ENCODE measurements around the gene ATOSB. TPM values are rescaled to one million over a fixed set of nuclear protein-coding genes. Genes with fewer than 3 reads are reported as not detected.
"Not testable (repeated sequence)": the region's sequence is repeated elsewhere in the genome, so short reads cannot be mapped to it uniquely, and the experiment has no call there.

Gene ATOSB
- 12.9 TPM for total RNA-seq
- long read RNA-seq, full-length matches to known transcripts: 7 of 44 reads
- long read RNA-seq, partial matches to known transcripts: 19 of 44 reads
- long read RNA-seq, other reads (novel, unspliced or antisense): 18 of 44 reads

DNA sequence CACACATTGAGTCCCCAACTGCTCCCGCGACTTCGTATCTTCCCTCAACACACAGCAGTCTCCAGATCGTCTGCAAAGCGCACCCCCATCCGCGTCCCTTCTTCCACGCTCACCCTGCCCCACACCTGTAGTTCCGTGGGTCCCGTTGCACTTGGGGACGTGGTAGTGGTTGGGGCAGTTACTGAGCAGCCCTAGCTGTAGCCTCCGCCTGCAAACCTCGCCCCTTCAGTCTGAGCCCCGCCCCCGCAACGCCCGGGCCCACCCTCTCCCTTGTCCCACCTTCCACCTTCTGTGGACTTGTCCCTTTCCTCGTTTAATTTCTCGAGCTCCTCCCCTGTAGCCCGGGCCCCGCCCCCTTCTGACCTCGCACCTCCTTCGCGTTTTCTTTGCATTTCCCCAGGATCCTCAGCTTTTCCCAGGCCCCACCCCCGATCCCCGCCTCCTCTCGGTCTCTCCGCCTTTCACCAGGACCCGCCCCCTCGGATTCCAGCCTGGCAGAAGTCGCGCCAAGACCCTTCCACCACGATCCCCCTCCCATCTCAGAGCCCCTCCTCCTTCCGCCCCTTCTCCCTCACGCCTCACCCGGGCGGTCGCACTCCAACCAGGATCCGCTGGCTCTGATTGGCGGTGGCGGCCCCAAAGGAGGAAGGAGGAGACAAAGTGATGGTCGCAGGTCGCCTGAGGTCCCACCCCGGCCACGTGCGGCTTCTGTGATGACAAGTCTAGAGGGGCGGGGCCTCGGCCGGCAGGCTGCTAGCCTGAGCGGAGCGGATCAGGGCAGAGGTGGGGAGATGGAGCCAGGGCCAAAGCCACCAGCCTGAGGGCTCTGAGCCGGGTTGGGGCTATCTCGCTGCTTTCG is at the start of gene ATOSB:
TSS of gene ATOSB (minus strand) at position 183 of the 859 bp plus-strand sequence. CDS start 7,588 bp downstream, outside the sequence.
- peak; percentile 73 for ATAC-seq (ENCODE audit: poor library complexity)
- intact Hi-C loops (cut with DNase I): loop anchor here (2.0 to 10.0 kb wide), 3 partner anchors 49 to 361 kb away; partner anchors contain the start of gene UNC13B
- peak; percentile 98 for DNase-seq

- intact Hi-C loops (cut with DNase I): loop anchor here (10.0 kb wide), 2 partner anchors 50 to 90 kb away; partner anchors contain the start of gene ATOSB
- DNase-seq (no peak), ATAC-seq (ENCODE audit: poor library complexity) (no peak)
Observed at GRCh38 chr9:35164711-35165110, 49.0 kb upstream of the ATOSB start.

GRCh38 chr9:35163413-35163812 is 47.8 kb upstream of the ATOSB start:
- ATAC-seq (ENCODE audit: poor library complexity) (no peak), DNase-seq (no peak)
- intact Hi-C loops (cut with DNase I): loop anchor here (10.0 kb wide), 2 partner anchors 49 to 91 kb away; partner anchors contain the start of gene ATOSB

GRCh38 chr9:35162605-35163315 is 47.1 kb upstream of the ATOSB start:
- no peak for ATAC-seq (ENCODE audit: poor library complexity)
- no peak for DNase-seq
- intact Hi-C loops (cut with DNase I): loop anchor here (10.0 kb wide), 2 partner anchors 48 to 92 kb away; partner anchors contain the start of gene ATOSB

GRCh38 chr9:35161713-35162604 is 46.3 kb upstream of the ATOSB start, which contains the start of gene UNC13B:
UNC13B (plus strand) TSS chr9:35162009; CDS start chr9:35162284, 275 bp downstream.
- ATAC-seq (ENCODE audit: poor library complexity) (peak; percentile 99), DNase-seq (peak; percentile 97)
- intact Hi-C loops (cut with DNase I): loop anchor here (10.0 kb wide), 2 partner anchors 47 to 93 kb away; partner anchors contain the start of gene ATOSB

DNA sequence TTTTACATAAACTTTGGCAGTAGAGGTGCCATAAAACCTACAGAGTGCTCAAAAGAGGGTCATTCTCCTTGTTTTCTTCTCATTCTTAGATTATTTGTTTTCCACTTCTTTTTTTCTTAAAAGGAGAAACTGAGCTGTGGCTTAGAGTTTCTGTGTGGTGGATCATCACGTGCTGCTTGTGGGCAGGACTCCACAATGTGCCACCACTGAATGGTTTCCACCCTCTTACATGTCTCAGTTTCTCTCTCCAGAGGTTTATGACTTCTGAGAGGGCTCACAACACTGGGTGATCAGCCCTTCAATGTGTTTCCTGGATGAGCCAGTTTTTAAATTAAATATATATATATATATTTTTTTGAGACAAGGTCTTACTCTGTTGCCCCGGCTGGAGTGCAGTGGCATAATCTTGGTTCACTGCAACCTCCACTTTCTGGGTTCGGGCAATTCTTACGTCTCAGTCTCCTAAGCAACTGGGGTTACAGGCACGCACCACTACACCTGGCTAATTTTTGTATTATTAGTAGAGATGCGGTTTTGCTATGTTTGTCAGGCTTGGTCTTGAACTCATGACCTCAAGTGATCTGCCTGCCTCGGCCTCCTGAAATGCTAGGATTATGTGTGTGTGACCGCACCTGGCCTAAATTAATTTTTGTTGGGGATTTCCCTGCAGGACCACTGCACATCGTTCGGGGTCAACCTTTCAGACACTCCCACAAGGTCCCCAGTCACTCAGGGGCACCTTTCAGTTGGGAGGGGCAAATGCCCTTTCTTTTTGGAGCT is 43.0 kb upstream of the ATOSB start:
- DNase-seq: no peak
- ATAC-seq (ENCODE audit: poor library complexity): no peak
- intact Hi-C loops (cut with DNase I): no loop called here

- ATAC-seq (ENCODE audit: poor library complexity); intact Hi-C loops (cut with DNase I): not testable (repeated sequence)
Observed at GRCh38 chr9:35157836-35158235, 42.2 kb upstream of the ATOSB start.

DNA sequence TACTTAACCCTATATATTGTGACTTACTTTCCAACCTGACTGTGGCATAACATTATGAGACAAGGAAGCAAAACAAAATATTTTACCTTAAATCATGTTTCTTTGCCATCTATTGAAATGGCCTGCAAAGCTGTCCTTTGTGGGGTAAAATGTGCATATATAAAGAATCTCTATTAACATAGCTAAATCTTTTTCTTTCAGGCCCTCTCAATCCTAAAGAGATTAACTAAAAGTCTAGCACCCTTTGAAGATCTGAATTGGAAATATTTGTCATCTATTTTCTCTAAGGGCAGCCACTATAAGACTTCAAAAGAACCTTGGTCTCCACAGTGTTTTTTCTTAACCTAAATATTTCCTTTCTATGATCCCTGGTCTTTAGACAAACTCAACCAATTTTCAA is 41.1 kb upstream of the ATOSB start:
- intact Hi-C loops (cut with DNase I): no loop called here
- DNase-seq: no peak
- no peak for ATAC-seq (ENCODE audit: poor library complexity)

More at GRCh38 chr9:35157836-35158235, 42.2 kb upstream of the ATOSB start:
- not testable (repeated sequence) for DNase-seq

DNA sequence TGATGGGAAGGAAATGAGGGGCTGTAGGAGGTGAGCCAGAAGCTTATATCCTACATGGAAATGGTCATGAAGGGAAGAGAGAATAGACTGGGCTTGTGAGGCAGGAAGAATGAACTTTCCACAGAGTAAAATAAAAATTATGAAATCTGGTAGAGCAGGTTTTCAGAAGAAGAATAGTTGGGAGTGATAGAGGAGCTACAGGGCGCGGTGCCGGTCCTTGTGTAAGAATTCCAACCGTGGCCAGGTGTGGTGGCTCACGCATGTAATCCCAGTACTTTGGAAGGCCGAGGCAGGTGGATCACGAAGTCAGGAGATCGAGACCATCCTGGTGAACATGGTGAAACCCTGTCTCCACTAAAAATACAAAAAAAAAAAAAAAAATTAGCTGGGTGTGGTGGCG is 37.3 kb upstream of the ATOSB start:
- DNase-seq (no peak), ATAC-seq (ENCODE audit: poor library complexity) (no peak)
- intact Hi-C loops (cut with DNase I): no loop called here

DNA sequence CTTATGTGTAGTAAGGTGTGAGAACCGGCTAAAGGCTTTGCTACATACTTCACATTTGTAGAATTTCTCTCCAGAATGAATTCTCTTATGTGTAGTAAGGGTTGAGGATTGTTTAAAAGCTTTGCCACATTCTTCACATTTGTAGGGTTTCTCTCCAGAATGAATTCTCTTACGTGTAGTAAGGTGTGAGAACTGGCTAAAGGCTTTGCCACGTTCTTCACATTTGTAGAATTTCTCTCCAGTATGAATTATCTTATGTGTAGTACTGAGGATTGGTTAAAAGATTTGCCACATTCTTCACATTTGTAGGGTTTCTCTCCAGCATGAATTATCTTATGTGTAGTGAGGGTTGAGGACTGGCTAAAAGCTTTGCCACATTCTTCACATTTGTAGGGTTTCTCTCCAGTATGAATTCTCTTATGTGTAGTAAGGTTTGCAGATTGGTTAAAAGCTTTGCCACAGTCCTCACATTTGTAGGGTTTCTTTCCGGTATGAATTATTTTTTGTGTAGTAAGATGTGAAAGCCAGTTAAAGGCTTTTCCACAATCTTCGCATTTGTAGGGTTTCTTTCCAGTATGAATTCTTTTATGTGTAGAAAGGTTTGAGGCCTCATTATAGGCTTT is 32.4 kb upstream of the ATOSB start:
- DNase-seq; intact Hi-C loops (cut with DNase I); ATAC-seq (ENCODE audit: poor library complexity): not testable (repeated sequence)

GRCh38 chr9:35142037-35142436 is 26.4 kb upstream of the ATOSB start:
- no peak for DNase-seq
- ATAC-seq (ENCODE audit: poor library complexity): no peak
- intact Hi-C loops (cut with DNase I): no loop called here

DNA sequence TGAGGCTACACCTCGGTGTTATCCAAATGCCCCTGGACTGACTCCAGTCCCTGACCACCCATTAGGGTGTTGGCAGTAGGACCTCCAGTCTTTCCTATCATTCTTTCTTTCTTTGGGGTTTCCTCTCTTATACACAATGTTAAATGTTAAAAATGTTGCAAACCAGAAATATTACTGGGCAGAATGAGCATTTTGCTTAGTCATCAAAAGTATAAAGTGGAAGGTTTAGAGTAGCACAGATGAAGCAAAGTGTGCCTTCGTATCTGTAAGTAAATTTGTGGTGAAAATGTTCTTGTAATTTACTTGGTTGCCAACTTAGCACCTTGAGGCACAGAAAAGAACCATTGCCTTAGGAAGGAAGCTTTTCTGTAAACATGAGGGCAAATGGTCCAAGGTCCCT is 24.4 kb upstream of the ATOSB start:
- intact Hi-C loops (cut with DNase I): no loop called here
- ATAC-seq (ENCODE audit: poor library complexity): no peak

DNA sequence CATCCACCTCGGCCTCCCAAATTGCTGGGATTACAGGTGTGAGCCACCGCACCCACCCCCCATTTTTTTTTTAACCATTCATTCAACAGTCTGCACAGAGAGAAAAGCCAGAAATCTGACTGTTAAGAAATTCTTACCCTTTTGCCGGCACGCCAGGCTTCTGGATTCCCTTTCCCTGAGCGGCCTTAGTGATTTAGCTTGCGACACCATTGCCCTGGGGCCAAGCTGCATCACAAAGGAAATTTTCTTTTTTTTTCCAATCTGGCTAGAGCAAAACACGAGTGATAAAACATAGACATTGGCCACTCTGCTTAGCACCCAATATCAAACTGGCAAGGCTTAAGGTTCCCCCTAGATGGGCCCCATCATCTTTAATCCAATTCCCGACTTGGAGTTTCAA is 21.2 kb upstream of the ATOSB start:
- intact Hi-C loops (cut with DNase I): no loop called here
- ATAC-seq (ENCODE audit: poor library complexity): no peak
- DNase-seq: no peak

More for the DNA sequence above, 24.4 kb upstream of the ATOSB start:
- no peak for DNase-seq

DNA sequence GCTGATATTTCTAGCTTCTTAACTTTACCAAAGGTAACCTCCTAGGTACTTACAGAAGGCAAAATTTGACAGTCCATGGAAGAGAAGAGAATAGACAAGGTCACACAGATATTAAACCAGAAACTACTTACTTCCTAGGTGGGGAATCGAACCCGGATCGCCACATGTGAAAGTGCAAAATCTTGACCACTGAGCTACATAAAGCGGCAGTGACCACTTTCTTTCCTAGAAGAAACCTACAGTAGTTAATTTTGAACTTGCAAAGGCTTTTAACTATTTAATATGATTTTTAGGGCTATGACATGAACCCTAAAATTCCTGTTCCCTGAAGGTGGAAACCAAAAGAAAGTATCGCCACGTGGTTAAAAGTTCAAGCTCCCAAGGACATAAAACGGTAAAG is 20.3 kb upstream of the ATOSB start:
- ATAC-seq (ENCODE audit: poor library complexity) (no peak), DNase-seq (no peak)
- intact Hi-C loops (cut with DNase I): no loop called here

DNA sequence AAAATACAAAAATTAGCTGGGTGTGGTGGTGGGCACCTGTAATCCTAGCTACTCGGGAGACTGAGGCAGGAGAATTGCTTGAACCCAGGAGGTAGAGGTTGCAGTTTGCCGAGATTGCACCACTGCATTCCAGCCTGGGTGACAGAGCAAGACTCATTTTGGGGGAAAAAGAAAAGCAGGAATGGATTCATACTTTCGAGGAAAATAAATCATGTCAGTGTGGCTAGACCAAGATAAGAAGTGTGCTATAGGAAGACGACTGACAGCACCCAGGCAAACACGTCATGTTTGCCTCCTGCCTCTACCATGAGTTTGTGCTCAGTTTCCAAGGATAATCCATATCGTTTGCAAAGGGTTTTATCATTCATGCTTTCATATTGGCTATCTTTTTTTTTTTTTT is 19.3 kb upstream of the ATOSB start:
- intact Hi-C loops (cut with DNase I): no loop called here

DNA sequence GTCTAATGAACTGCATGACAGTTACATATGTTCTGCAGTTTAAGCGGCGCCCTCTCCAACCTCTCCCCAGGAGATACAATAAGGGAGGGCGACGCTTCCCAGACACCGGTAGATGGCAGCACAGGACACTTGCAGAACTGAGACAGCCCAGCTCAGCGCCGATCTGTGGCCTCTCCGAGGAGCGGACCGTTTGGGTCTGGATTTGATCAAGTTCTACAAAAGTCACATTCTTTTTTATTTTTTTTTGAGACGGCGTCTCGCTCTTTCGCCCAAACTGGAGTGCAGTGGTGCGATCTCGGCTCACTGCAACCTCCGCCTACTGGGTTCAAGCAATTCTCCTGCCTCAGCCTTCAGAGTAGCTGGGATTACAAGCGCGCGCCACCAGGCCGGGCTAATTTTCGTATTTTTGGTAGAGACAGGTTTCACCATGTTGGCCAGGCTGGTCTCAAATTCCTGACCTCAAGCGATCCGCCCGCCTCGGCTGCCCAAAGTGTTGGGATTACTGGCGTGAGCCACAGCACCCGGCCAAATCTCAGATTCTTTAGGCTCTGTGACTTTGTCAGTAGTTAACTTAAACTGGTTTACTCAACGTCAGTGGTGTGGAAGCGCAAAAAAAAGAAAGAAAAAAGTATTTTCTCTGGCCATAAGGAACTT is 1.4 kb upstream of the ATOSB start:
- intact Hi-C loops (cut with DNase I): loop anchor here (2.0 to 10.0 kb wide), 3 partner anchors 48 to 360 kb away; partner anchors contain the start of gene UNC13B
- DNase-seq: peak; percentile 93
- ATAC-seq (ENCODE audit: poor library complexity): peak; percentile 86

More for the DNA sequence above, 19.3 kb upstream of the ATOSB start:
- ATAC-seq (ENCODE audit: poor library complexity) (no peak), DNase-seq (no peak)

All from Right ventricle myocardium superior (tissue), 1 donor.